Gastrocnemius medialis (tissue), 4 donors: ENCODE data around the gene CTU1.

Experiments used
- POLR2A ChIP-seq, 2 donors: fragments of 450-650 bp; IDR thresholded peaks; one replicate each; pipeline ENCODE4 v1.6.1; 2017; ENCODE audit warnings: antibody characterized with exemption in 2 of 2, mild to moderate bottlenecking in 2 of 2, moderate library complexity in 2 of 2
- TF ChIP-seq, protein P1 (sequence below), 5 experiments: fragments of 450-650 bp in 3 of 5; fragments of 200-600 bp in 2 of 5; sonication (generic) in 2 of 5; IDR thresholded peaks in 4 of 5; conservative IDR thresholded peaks in 1 of 5; 1 replicate in 4 of 5; 2 replicates in 1 of 5; pipeline ENCODE4 v1.5.1; 2016 to 2019; ENCODE audit warnings: antibody characterized with exemption in 5 of 5, mild to moderate bottlenecking in 3 of 5, moderate library complexity in 3 of 5

DNA sequence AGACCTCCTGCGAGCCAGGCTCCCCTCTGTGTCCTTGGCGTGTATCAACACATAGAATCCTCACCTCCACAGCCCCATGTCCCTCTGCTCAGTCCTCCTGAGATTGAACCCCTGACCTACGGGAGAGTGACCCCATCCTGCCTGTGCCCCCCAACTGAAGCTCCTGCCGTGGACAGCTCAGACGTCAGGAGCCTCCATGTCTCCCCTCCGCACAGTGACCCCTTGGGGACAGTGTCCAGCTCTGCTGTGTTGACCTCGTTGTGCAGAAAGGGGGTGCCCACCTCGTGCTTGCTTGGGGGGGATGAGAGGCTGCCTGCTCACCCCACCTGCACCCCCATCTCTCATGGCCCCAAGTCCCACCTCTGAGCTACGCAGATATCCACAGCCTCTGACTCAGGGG, 16.0 kb upstream of the CTU1 start:
- TF ChIP-seq, protein P1, sequence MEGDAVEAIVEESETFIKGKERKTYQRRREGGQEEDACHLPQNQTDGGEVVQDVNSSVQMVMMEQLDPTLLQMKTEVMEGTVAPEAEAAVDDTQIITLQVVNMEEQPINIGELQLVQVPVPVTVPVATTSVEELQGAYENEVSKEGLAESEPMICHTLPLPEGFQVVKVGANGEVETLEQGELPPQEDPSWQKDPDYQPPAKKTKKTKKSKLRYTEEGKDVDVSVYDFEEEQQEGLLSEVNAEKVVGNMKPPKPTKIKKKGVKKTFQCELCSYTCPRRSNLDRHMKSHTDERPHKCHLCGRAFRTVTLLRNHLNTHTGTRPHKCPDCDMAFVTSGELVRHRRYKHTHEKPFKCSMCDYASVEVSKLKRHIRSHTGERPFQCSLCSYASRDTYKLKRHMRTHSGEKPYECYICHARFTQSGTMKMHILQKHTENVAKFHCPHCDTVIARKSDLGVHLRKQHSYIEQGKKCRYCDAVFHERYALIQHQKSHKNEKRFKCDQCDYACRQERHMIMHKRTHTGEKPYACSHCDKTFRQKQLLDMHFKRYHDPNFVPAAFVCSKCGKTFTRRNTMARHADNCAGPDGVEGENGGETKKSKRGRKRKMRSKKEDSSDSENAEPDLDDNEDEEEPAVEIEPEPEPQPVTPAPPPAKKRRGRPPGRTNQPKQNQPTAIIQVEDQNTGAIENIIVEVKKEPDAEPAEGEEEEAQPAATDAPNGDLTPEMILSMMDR (IDR thresholded peaks at IDR 0.05 in 4 of 5, conservative IDR thresholded peaks at IDR 0.05 in 1 of 5) = no peak
- TF ChIP-seq POLR2A (IDR thresholded peaks at IDR 0.05) = no peak
